GM12874 (cell line): Measurements from ENCODE around the gene ACTA2.

Source experiments
- CTCF ChIP-seq: IDR thresholded peaks from 2 replicates; pipeline ENCODE4 v1.5.1; 2011; ENCODE audit warnings: low read depth, mild to moderate bottlenecking, control low read depth, low read length, moderate library complexity; ENCODE audit not compliant: insufficient read depth

Gene ACTA2

GRCh38 chr10:88911116-88911515, 41.5 kb downstream of the ACTA2 start:
- no peak for TF ChIP-seq CTCF

- TF ChIP-seq CTCF, result no peak
Measured at GRCh38 chr10:88908194-88908593, 44.4 kb downstream of the ACTA2 start.

GRCh38 chr10:88906921-88907320, 45.7 kb downstream of the ACTA2 start:
- no peak for TF ChIP-seq CTCF

- TF ChIP-seq CTCF, result no peak
Measured at GRCh38 chr10:88903715-88904114, 48.9 kb downstream of the ACTA2 start.

GRCh38 chr10:88901984-88902789, 50.4 kb downstream of the ACTA2 start:
- no peak for TF ChIP-seq CTCF

GRCh38 chr10:88901206-88901983, 51.2 kb downstream of the ACTA2 start:
- no peak for TF ChIP-seq CTCF

GRCh38 chr10:88899886-88900285, 52.7 kb downstream of the ACTA2 start:
- TF ChIP-seq CTCF, result no peak
